ENCODE results near the gene KIF13A.

The KIF13A gene

GRCh38 chr6:17867880-17868279 lies 119.6 kb downstream of the KIF13A start:
- TF ChIP-seq, protein P1, sequence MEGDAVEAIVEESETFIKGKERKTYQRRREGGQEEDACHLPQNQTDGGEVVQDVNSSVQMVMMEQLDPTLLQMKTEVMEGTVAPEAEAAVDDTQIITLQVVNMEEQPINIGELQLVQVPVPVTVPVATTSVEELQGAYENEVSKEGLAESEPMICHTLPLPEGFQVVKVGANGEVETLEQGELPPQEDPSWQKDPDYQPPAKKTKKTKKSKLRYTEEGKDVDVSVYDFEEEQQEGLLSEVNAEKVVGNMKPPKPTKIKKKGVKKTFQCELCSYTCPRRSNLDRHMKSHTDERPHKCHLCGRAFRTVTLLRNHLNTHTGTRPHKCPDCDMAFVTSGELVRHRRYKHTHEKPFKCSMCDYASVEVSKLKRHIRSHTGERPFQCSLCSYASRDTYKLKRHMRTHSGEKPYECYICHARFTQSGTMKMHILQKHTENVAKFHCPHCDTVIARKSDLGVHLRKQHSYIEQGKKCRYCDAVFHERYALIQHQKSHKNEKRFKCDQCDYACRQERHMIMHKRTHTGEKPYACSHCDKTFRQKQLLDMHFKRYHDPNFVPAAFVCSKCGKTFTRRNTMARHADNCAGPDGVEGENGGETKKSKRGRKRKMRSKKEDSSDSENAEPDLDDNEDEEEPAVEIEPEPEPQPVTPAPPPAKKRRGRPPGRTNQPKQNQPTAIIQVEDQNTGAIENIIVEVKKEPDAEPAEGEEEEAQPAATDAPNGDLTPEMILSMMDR (IDR thresholded peaks at IDR 0.05), result no peak
- TF ChIP-seq ZFX (IDR thresholded peaks at IDR 0.05; ENCODE audit: borderline replicate concordance), result no peak

GRCh38 chr6:17866876-17867444 lies 120.5 kb downstream of the KIF13A start:
- TF ChIP-seq ZFX (IDR thresholded peaks at IDR 0.05; ENCODE audit: borderline replicate concordance), result no peak
- TF ChIP-seq, protein P1 (IDR thresholded peaks at IDR 0.05), result no peak
- H3K27ac ChIP-seq, result no peak overlapping the region

More at GRCh38 chr6:17867880-17868279, 119.6 kb downstream of the KIF13A start:
- no peak overlapping the region for H3K27ac ChIP-seq

DNA sequence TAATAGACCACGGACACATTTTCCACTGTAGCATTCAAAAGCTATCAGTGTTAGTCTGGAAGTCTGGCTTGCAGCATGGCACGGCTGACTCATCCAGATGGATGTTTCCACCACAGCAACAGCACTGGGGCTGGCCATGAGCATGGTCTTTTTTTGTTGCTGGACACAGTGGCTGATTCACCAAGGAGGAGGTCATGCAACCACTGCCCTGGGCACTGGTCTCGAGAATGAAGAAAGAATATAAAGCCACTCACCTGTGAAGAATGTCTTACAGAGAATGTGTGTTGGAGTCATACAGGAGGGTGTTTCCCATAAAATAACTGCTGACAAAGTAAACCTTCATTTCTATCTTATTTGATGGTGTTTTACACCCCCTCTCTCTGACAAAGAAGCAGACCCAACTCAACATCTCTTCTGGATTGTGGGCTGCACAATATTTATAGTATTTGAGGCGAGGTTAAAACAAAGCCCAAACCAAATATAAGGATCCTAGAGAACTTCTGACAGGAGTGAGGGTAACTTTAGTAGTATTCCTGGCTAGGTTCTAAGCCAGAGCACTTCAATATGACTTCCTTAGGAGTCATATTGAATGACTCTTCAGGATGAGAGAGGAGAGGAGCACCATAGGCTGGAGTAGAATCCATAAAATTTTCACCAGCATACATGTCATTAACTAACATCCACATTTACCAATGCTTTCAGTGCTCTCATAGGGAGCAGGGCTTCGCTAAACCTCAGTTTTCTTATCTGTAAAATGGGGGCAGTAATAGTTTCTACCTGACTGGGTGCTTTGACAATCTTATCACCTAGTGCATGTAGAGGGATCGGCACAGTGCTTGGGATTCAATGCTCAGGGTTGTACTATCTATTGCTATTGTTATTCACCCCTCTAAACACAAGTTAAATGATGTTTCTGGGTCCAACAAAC lies 121.4 kb downstream of the KIF13A start:
- TF ChIP-seq ZFX (IDR thresholded peaks at IDR 0.05; ENCODE audit: borderline replicate concordance), result no peak
- TF ChIP-seq, protein P1 (IDR thresholded peaks at IDR 0.05), result no peak
- no peak overlapping the region for H3K27ac ChIP-seq

DNA sequence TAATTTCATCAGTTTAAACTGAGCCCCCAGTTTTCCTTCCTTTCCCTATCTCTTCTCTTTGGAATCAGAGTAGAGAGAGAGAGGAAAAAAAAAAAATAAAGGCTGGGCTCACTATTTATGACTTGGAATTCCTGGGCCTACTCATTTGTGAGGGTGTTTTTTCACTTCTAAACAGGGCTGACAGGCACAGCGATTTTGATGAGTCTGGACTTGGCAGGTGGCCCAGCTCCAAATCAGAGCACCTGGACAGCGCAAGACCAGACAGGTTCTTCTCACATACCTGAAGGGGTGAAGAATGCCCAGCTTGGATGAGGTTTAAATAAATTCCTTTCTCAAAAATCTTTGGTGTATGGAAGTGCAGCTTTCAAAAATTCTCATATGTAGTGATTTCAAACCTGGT lies 122.2 kb downstream of the KIF13A start:
- TF ChIP-seq ZFX (IDR thresholded peaks at IDR 0.05; ENCODE audit: borderline replicate concordance), result no peak
- TF ChIP-seq, protein P1 (IDR thresholded peaks at IDR 0.05), result no peak
- H3K27ac ChIP-seq, result no peak overlapping the region

- no peak overlapping the region for H3K27ac ChIP-seq
- TF ChIP-seq ZFX (IDR thresholded peaks at IDR 0.05; ENCODE audit: borderline replicate concordance), result no peak
- TF ChIP-seq, protein P1 (IDR thresholded peaks at IDR 0.05), result no peak
Measured at GRCh38 chr6:17863901-17864754, 123.3 kb downstream of the KIF13A start.

- no peak for TF ChIP-seq ZFX (IDR thresholded peaks at IDR 0.05; ENCODE audit: borderline replicate concordance)
- TF ChIP-seq, protein P1 (IDR thresholded peaks at IDR 0.05), result no peak
- no peak overlapping the region for H3K27ac ChIP-seq
Measured at GRCh38 chr6:17861361-17861760, 126.1 kb downstream of the KIF13A start.

Measured in 22Rv1 (cell line).